ENCODE measurements around the gene RFPL3.
"Not testable (repeated sequence)": the region's sequence is repeated elsewhere in the genome, so short reads cannot be mapped to it uniquely, and the experiment has no call there.

Gene RFPL3

GRCh38 chr22:32331236-32331917 lies 26.3 kb upstream of the RFPL3 start:
- no peak for DNase-seq (ENCODE audit: low read depth, low spot score)

GRCh38 chr22:32331918-32332725 lies 25.5 kb upstream of the RFPL3 start:
- no peak for DNase-seq (ENCODE audit: low read depth, low spot score)

GRCh38 chr22:32333141-32333768 lies 24.4 kb upstream of the RFPL3 start:
- no peak for DNase-seq (ENCODE audit: low read depth, low spot score)

DNA sequence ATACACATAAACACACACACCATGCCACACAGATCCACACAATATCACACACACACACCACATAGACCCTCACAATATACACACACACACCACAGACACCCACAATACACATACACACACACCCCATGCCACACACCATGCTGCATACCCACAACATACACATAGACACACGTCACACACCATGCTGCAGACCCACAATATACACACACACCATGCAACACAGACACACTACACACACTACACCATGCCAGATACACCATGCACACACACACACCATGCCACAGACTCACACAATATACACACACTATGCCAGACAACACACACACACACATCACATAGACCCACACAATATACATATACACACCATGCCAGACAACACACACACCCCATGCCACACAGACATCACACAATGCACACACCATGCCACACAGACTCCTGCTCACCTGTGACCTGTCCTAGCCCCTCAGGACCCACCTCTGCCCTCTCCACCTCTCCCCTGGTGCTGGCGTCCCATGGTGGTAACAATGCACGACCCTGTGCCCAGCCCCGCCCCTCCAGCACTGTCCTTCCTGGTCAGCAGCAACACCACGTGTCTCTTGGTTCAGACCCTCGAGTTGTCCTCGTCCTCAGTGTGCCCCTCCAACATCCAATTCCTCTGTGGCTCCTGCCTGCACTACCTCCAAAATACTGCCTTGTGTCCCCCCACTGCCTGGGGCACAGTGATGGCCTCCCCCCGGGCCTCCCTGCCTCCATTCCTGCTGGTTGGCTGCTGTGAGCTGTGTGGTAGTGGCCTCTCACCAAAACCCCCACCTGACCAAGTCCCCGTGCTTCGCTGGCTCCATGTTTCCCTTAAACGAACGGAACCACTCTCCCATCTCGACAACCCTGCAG lies 23.7 kb upstream of the RFPL3 start:
- no peak for DNase-seq (ENCODE audit: low read depth, low spot score)

GRCh38 chr22:32334660-32335365 lies 22.9 kb upstream of the RFPL3 start:
- no peak for DNase-seq (ENCODE audit: low read depth, low spot score)

- no peak for DNase-seq (ENCODE audit: low read depth, low spot score)
Observed at GRCh38 chr22:32335471-32335870, 22.2 kb upstream of the RFPL3 start.

DNA sequence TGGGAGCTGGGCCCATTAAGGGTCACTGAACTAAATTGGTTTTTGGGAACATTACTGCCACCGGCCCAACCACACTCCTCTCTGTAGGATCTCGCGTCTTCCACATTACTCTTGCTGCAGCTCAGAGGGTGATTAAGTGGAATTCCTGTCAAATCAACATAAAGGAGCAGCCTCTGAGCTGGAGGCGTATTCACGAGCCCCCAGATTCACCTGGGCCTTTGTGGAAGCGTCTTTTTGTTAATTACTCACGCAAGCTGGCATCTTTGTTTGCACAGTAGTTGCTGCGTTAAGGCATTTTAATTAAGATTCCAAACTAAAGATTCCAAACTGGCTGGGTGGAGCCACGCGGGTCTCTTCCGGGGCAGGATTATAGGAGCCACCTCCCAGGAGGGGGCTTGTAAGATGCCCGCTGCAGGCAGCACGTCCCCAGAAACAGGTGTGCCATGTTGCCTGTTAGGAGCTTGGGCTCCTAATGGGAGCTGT lies 21.5 kb upstream of the RFPL3 start:
- no peak for DNase-seq (ENCODE audit: low read depth, low spot score)

DNA sequence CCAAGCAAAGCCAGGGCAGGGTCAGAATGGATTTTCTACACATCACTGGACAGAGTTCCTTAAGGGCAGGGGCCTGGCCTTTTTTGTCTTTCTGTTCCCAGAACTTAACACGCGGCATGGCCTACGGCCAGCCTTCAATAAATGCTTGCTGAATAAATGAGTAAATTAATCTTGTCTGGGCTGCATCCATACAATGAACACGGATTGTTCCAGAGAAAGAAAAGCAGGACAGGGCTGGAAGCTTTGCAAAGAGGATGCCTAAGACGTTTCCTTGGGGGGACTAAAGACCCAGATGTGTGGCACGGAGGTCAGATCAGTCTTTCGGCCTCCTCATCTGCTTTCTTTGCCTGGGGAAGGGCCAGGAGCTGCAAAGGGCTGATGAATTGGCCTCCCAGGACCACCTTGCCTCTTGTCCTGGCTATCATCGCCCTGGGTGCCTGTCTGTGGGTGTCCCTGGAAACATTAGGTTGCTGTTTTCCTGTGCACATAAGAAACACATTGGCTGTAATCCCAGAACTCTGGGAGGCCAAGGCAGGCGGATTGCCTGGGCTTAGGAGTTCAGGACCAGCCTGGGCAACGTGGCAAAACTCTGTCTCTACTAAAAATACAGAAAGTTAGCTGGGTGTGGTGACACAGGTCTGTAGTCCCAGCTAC lies 20.8 kb upstream of the RFPL3 start:
- DNase-seq (ENCODE audit: low read depth, low spot score) = no peak

DNA sequence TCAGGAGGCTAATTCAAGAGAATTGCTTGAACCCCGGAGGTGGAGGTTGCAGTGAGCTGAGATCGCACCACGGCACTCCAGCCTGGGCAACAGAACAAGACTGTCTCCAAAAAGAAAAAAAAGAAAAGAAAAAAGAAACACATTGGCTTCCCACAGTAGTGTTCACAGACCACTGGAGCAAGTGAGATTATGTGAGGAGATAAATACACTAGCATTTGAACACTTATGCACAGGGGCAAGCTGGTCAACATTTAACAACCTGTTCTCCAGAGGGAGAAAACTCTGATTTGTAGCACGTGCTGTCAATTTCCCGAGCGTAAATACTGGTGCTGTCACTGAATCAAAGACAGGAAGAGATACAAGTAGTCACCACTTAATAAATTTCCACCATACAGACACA lies 20.2 kb upstream of the RFPL3 start:
- not testable (repeated sequence) for DNase-seq (ENCODE audit: low read depth, low spot score)

DNA sequence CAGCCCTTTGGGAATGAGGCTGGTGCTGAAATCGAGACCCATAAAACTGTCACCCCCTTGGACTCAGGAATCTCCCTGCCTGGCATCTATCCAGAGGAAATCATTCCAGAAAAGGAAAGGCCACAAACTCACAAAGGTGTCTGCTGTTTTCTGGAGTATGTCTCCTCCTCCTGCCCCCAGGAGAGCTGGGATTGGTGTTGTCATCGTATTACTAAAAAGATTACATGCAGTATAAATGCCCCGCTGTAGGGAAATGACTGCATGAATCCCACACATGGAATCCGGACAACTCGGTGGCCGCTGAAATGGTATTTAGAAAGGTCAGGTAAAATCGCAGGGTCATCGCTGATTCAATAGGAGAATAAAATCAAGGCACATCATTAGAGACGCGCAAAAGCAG lies 18.9 kb upstream of the RFPL3 start:
- DNase-seq (ENCODE audit: low read depth, low spot score) = no peak

DNA sequence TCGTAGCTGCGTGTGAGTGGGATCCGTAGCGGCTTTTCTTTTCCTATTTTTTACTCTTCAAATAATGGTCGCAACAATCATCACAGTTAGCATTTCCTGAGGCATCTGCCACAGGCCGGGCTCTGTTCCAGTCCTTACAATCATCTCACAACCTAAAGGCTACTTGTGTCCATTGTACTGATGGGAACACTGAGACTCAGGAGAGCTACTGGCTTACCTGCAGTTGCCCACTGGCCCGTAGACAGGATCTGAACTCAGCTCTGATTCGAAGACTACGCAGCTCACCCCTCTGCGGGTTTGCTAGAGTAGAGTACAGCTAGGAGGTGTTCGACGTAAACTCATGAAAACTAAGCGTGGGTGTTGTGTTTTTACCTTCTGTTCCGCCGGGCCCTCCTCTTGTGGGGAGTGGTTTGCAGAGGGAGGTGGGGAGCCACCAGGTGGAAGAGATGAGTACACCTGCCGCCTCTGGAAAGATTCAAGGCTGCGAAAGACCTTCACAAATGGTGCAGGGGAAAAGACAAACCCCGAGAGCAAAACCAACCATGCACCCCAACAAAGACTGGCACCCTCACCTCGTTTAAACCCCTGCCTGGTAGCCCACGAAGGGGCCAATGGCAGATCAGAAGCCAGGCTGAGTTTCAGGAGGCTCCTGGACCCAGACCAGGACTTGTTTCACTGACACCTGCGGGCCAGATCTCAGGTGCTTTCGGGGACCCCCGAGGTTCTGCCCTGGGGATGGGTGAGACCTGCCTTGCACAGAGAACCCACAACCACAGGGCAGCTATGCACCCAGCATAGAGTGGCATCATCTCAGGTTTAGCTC lies 18.3 kb upstream of the RFPL3 start:
- DNase-seq (ENCODE audit: low read depth, low spot score) = no peak

DNA sequence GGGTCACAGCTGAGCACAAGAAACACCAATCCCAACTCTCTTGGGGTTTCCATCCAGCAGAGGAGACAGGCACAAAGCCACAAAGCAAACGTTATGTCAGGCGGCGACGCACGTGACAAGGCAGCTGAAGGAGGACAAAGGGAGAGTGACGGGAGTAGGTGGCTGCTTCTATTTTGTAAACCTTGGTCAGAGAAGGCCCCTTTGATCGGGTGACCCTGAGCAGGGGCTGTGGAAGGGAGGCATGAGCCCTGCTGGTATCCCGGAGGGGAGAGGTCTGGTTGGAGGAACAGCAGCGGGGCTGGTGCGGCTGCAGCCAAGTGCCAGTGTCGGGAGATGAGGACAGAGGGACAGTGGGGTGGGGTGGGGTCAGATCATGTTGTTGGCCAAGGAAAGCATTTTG lies 17.3 kb upstream of the RFPL3 start:
- DNase-seq (ENCODE audit: low read depth, low spot score) = no peak

GRCh38 chr22:32341122-32341740 lies 16.4 kb upstream of the RFPL3 start:
- DNase-seq (ENCODE audit: low read depth, low spot score) = no peak

GRCh38 chr22:32342977-32343376 lies 14.7 kb upstream of the RFPL3 start:
- no peak for DNase-seq (ENCODE audit: low read depth, low spot score)

- DNase-seq (ENCODE audit: low read depth, low spot score) = no peak
Observed at GRCh38 chr22:32343941-32344340, 13.7 kb upstream of the RFPL3 start.

GRCh38 chr22:32348031-32348611 lies 9.5 kb upstream of the RFPL3 start:
- no peak for DNase-seq (ENCODE audit: low read depth, low spot score)

GRCh38 chr22:32351875-32352274 lies 5.8 kb upstream of the RFPL3 start:
- not testable (repeated sequence) for DNase-seq (ENCODE audit: low read depth, low spot score)

DNA sequence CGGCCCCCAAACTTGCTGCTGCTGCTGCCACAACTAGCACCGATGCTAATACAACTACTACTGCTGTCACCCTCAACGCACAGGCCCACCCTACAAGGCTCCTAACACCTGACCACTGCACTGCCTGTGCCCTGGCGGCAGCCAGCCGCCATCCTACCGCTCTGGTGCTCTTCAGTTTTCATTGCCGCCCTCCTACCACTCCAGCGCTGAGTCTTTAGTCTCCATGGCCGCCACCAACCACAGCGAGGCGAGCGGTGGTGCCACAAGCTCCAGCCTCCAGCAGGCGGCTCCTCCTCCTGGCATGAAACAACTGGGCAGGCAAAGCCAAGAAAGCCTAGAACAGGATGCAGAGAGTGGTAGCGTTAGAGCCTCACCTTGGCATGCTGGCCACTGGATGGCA lies 5.0 kb upstream of the RFPL3 start:
- no peak for DNase-seq (ENCODE audit: low read depth, low spot score)

DNA sequence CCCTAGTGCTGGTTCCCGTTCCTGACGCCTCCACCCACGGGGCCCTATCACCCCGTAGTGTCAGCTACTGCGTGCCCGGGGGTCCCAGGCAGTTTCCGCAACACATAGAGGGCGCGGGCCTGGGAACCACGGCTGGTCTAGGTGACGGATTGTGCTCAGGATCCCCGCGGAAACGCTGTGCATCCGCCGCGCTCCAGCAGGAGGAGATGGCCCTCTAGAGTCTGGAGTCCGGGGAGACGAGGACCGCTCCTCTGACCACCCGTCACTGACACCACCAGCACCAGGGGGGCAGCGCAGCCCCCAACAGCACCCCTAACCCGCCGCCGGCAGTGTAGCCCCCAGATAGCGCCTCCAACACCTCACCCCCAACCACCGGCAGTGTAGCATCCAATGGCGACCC lies 4.4 kb upstream of the RFPL3 start:
- no peak for DNase-seq (ENCODE audit: low read depth, low spot score)

All from astrocyte of the hippocampus (primary cell).